T-helper 17 cell (primary cell): ENCODE measurements around the gene FMN1. TPM values are rescaled to one million over a fixed set of nuclear protein-coding genes. Genes with fewer than 3 reads are reported as not detected.

Experiments used
- ATAC-seq: fragments of 150-1000 bp; cut with Tn5 transposase; 2 replicates; pipeline ENCODE4 v1.10.0; 2021; ENCODE audit warnings: mild to moderate bottlenecking, moderate library complexity
- DNase-seq, 3 donors: peaks; one replicate each; pipeline versions ENCODE4 v3.0.0 to v3.0.0-alpha.2; 2020 to 2021
- H3K9me3 ChIP-seq: one replicate; pipeline ENCODE4 v1.7.0; 2013; ENCODE audit warnings: low read length, mild to moderate bottlenecking; ENCODE audit not compliant: control insufficient read depth, poor library complexity, severe bottlenecking
- H3K27ac Mint-ChIP-seq: one replicate; pipeline ENCODE4 v1.8.0; 2022; ENCODE audit warnings: mild to moderate bottlenecking, moderate library complexity, mixed read lengths
- H3K27me3 Mint-ChIP-seq: one replicate; pipeline ENCODE4 v1.8.0; 2022; ENCODE audit warnings: mixed read lengths
- H3K36me3 Mint-ChIP-seq: one replicate; pipeline ENCODE4 v1.8.0; 2022; ENCODE audit warnings: low read depth, mixed read lengths
- H3K4me1 Mint-ChIP-seq: one replicate; pipeline ENCODE4 v1.8.0; 2022; ENCODE audit warnings: mild to moderate bottlenecking, mixed read lengths
- H3K4me3 Mint-ChIP-seq: one replicate; pipeline ENCODE4 v1.8.0; 2022; ENCODE audit warnings: mild to moderate bottlenecking, moderate library complexity, mixed read lengths
- total RNA-seq, 4 donors: library from RNA in 2 of 4; stranded (reverse) in 2 of 4; gene quantifications; one replicate each; pipeline ENCODE4 v1.2.3 and lab custom pipeline; 2022 to 2026

FMN1 gene
- total RNA-seq, 2 donors from 2014 or later, result 18.7 to 35.2 TPM

DNA sequence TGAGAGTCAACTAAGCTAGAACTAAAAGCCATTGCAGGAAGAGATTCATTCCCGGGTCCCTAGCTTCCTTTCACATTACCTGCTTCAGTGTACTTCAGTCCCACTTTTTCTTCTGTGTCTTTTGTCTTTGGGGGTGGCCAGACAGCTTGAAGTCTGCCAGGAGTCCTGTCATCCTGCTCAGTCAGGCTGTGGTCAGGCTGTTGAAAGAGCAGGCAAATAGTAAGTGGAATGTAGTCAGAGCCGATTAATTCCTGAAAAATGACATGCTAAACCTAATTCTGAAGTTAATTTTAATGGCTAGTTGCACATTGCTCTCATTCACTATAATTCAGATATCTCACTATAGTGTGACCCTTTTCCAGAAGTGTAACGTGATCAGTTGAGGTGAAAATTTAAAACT, 129.6 kb downstream of the FMN1 start:
- DNase-seq, result no peak
- Mint-ChIP-seq H3K27ac (peak overlapping the region; percentile 67), H3K27me3 (peaks cover 35% of the 10 kb centered on the region), H3K4me3 (peak overlapping the region; percentile 37), H3K4me1 (peaks cover 19% of the 10 kb centered on the region), H3K36me3 (peaks cover 8% of the 10 kb centered on the region)
- ATAC-seq, result no peak
- no peaks in the 10 kb centered on the region for H3K9me3 ChIP-seq

DNA sequence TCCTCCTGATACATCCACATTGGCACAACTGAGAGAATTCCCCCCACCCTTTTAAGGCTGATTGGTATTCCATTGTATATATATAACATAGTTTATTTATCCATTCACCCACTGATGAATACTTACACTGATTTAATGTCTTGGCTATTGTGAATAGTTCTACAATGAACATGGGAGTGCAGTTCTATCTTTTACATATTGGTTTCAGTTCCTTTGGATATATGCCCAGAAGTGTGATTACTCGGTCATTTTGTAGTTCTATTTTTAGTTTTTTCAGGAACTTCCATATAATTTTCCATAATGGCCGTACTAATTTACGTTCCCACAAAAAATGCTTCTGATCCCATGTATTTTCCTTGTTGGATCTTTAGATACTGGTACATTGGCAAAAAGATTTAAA, 135.3 kb downstream of the FMN1 start:
- Mint-ChIP-seq H3K4me3 (no peak overlapping the region), H3K27me3 (peaks cover 4% of the 10 kb centered on the region), H3K36me3 (peaks cover 3% of the 10 kb centered on the region), H3K4me1 (peaks cover 6% of the 10 kb centered on the region), H3K27ac (no peak overlapping the region)
- H3K9me3 ChIP-seq, result no peaks in the 10 kb centered on the region
- no peak for DNase-seq
- no peak for ATAC-seq

DNA sequence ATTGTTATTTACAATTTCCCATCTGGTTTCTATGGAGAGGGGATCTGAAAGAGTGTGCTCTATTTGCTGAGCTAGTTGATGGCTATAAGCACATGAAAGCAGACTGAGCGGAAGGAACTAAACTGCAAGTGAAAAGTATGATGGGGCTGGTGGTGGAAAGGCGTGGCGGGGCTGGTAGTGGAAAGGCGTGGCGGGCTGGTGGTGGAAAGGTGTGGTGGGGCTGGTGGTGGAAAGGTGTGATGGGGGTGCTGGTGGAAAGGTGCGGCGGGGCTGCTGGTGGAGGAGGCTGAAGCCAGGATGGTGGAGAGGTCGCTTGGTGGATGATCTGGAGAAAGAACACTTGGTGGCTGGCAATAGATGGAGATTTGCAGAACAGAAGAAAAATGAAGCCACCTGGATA, 136.7 kb downstream of the FMN1 start:
- Mint-ChIP-seq H3K36me3 (peaks cover 3% of the 10 kb centered on the region), H3K4me3 (no peak overlapping the region), H3K4me1 (peaks cover 7% of the 10 kb centered on the region), H3K27ac (no peak overlapping the region), H3K27me3 (peaks cover 4% of the 10 kb centered on the region)
- DNase-seq (no peak), ATAC-seq (no peak)
- no peaks in the 10 kb centered on the region for H3K9me3 ChIP-seq

DNA sequence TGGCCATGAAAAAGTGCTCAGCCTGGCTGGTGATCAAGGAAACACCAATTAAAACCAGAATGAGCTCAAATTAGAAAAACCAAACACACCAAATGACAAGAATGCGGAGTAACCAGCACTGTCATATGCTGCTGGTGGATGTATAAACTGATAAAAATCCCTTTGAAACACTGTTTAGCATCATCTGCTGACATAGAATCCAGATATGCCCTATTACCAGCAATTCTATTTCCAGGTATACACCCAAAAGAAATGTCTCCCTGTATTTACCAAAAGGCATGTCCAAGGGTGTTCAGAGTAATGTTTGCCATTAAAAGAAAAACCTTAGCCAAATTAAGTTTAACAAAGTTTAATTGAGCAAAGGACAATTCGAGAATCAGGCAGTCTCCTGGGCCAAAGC, 138.6 kb downstream of the FMN1 start:
- Mint-ChIP-seq H3K4me3 (no peak overlapping the region), H3K4me1 (peaks cover 9% of the 10 kb centered on the region), H3K36me3 (peaks cover 3% of the 10 kb centered on the region), H3K27ac (no peak overlapping the region), H3K27me3 (peaks cover 4% of the 10 kb centered on the region)
- no peaks in the 10 kb centered on the region for H3K9me3 ChIP-seq
- DNase-seq (no peak), ATAC-seq (no peak)

DNA sequence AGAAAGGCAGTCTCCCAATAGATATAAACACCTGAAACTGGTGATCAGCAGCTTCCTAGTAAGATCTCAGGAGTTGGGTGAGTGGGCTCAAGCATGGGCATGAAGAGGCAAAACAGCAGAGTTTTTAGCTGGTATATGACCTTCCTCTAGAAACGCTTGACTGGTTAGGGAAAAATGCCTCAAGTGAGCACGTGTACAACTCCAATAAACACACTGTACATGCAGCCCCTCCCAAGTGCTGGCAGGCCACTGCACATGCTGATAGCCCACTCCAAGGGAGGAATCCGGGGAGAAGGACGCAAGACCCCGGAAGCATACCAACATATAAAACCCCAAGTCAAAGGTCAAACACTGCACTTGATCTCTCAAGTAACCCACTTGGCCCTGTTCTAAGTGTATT, 143.0 kb downstream of the FMN1 start:
- H3K9me3 ChIP-seq, result peaks cover 3% of the 10 kb centered on the region
- peaks cover 9% of the 10 kb centered on the region for H3K4me1 Mint-ChIP-seq
- no peak for DNase-seq
- no peak overlapping the region for H3K4me3 Mint-ChIP-seq
- no peaks in the 10 kb centered on the region for H3K27me3 Mint-ChIP-seq
- H3K36me3 Mint-ChIP-seq, result no peaks in the 10 kb centered on the region
- no peak for ATAC-seq
- H3K27ac Mint-ChIP-seq, result no peak overlapping the region

DNA sequence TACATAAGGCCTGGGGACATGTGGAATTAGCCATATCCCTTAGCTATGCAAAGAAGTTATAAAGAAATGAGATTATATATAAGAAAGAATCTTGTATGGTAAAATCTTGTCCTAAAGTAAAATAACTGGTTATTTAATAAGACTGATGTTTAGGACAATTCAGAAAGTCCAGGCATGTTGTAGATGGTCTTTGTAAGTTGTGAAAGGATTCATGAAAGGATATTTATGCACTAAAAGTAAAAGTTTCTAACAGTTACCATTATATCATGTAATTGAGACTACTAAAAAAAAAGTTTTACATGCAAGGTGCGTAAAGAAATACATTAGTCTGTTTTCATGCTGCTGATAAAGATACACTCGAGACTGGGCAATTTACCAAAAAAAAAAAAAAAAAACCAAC, 146.3 kb downstream of the FMN1 start:
- no peak for DNase-seq
- peaks cover 5% of the 10 kb centered on the region for H3K4me1 Mint-ChIP-seq
- no peak overlapping the region for H3K4me3 Mint-ChIP-seq
- H3K36me3 Mint-ChIP-seq, result no peaks in the 10 kb centered on the region
- no peaks in the 10 kb centered on the region for H3K27me3 Mint-ChIP-seq
- peaks cover 3% of the 10 kb centered on the region for H3K9me3 ChIP-seq
- H3K27ac Mint-ChIP-seq, result no peak overlapping the region
- no peak for ATAC-seq

DNA sequence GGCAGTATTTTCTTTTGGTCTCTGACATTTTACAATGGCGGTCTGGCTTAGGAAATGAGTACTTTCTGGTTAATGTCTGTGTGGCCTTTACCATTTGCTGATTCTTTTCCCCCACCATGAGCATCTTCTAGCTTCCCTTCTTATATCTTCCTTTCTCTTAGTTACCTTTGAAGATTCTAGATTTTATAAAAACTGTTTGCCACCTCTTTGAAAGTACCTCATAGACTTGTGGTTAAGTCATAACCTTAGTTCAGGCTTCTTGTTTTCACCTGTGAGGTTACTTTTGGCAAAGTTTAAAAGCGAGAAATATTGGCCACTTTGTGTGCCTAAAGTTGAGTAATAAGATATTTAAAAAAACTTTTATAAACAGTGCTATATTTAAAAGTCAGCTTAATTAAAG, 147.4 kb downstream of the FMN1 start:
- Mint-ChIP-seq H3K4me3 (no peak overlapping the region), H3K4me1 (peaks cover 2% of the 10 kb centered on the region), H3K36me3 (no peaks in the 10 kb centered on the region), H3K27me3 (no peaks in the 10 kb centered on the region), H3K27ac (no peak overlapping the region)
- peaks cover 3% of the 10 kb centered on the region for H3K9me3 ChIP-seq
- ATAC-seq, result peak; percentile 53
- no peak for DNase-seq

DNA sequence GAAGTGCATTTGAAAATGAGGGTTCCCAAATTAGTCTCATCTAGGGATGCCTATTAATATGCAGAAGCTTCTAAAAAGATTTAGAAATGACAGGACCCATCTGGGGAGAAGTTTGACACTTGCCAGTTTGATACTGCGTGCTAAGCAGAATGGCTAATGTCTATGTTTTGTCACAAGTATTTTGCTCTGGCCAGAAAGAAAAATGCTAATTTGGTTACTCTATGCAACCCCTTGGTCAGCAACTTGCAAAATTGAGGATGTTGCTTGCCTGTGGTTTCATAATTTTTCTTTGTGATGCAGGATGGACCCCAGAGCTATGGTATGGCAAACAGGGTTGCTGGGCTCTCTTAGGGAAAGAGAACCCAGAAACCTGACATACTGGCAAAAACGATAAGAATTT, 148.2 kb downstream of the FMN1 start:
- no peaks in the 10 kb centered on the region for H3K36me3 Mint-ChIP-seq

DNA sequence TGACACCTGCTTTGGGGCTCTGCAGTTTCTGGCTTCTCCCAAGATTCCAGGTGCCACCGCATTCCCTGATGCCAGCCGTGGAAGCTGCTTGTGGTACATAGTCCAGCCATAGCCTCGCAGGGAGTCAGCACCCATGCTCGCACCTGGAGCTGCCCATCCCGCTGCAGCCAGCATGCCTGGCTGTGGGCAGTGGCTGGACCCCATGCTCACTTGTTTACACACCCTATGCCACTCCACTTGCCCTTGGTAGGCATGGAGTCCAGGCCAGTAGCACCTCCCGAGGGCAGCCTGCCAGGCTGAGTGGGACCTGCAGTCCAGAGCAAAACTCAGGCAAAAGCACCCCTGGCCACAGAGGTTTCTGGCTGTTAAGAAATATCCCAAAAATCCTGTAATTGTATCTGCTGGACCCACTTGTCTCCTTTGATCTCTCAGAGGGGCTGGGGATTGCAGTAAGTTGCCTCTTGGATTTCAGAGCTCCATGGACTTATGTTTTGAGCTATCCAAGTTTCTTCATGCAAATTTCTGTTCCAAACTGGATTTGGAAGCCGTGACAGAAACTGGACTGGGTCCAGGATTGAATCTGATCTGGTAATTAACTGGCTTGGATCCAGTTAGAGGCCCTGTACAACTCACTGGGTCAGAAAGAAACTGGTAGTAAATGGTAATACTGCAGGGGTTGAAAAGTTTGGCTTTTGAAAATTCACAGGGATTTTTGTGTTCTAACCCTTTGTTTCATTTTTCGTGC, 149.3 kb downstream of the FMN1 start:
- Mint-ChIP-seq H3K27me3 (no peaks in the 10 kb centered on the region), H3K4me1 (peaks cover 5% of the 10 kb centered on the region), H3K27ac (no peak overlapping the region), H3K4me3 (no peak overlapping the region), H3K36me3 (no peaks in the 10 kb centered on the region)
- H3K9me3 ChIP-seq, result peaks cover 3% of the 10 kb centered on the region
- ATAC-seq (no peak), DNase-seq (no peak)

More for the DNA sequence above, 148.2 kb downstream of the FMN1 start:
- Mint-ChIP-seq H3K27ac (no peak overlapping the region), H3K4me3 (no peak overlapping the region), H3K27me3 (no peaks in the 10 kb centered on the region), H3K4me1 (peaks cover 5% of the 10 kb centered on the region)
- DNase-seq (no peak), ATAC-seq (no peak)
- H3K9me3 ChIP-seq, result peaks cover 3% of the 10 kb centered on the region

DNA sequence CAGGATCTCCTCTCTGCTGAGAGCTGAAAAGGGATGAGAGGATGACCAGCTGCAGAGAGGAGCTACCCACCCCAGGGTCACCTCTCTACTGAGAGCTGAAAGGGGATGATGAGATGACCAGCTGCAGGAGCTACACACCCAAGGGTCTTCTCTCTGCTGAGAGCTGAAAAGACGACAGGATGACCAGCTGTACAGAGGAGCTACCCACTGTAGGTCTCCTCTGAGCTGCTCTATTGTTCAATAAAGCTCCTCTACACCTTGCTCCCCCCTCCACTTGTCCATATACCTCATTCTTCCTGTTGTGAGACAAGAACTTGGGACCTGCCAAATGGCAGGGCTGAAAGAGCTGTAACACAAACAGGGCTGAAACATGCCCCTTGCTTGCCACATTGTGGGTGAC, 149.9 kb downstream of the FMN1 start:
- no peaks in the 10 kb centered on the region for H3K36me3 Mint-ChIP-seq
- peaks cover 5% of the 10 kb centered on the region for H3K27me3 Mint-ChIP-seq
- H3K4me3 Mint-ChIP-seq, result no peak overlapping the region
- H3K4me1 Mint-ChIP-seq, result peaks cover 10% of the 10 kb centered on the region
- DNase-seq (no peak), ATAC-seq (no peak)
- no peak overlapping the region for H3K27ac Mint-ChIP-seq
- peaks cover 3% of the 10 kb centered on the region for H3K9me3 ChIP-seq

DNA sequence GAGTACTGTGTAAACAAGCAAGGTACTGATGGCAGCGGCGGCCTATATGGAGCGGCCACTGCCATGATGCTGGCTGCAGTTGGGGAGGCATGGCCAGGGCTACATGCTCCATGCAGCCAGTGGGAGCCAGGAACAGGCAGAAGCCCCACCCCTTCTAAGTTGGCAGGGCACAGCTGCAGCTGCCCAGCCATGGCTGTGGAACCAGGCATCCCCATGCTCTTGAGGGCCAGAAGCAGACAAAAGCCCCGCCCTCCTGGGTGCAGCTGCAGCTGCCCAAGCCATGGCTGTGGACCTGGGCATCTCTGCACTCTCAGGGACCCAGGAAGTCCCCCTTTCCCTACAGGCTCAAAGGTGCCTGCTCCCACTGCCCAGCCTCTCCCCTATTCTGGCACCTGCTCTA, 150.9 kb downstream of the FMN1 start:
- no peak for DNase-seq
- no peak overlapping the region for H3K4me3 Mint-ChIP-seq
- H3K27ac Mint-ChIP-seq, result no peak overlapping the region
- H3K9me3 ChIP-seq, result peaks cover 3% of the 10 kb centered on the region
- no peaks in the 10 kb centered on the region for H3K36me3 Mint-ChIP-seq
- peaks cover 5% of the 10 kb centered on the region for H3K27me3 Mint-ChIP-seq
- peaks cover 10% of the 10 kb centered on the region for H3K4me1 Mint-ChIP-seq
- no peak for ATAC-seq

DNA sequence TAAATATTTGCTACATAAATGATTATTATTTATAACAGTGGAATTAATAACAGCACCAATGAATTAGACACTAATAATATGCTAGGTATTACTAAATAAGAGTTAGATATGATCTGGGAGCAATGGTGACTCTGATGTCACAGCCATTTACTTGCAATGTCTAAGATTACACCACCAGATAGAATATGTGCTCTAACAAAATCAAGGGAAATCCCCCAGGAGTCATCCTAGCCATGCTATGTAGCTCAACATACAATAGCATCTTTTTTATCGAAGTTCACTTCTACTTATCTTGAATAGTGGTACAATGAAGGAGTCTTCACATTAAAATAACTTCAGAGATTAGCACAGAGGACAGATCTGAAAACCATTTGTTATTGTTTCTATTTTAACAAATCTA, 154.0 kb downstream of the FMN1 start:
- Mint-ChIP-seq H3K27ac (no peak overlapping the region), H3K4me1 (peaks cover 11% of the 10 kb centered on the region), H3K36me3 (no peaks in the 10 kb centered on the region), H3K27me3 (peaks cover 5% of the 10 kb centered on the region), H3K4me3 (no peak overlapping the region)
- no peaks in the 10 kb centered on the region for H3K9me3 ChIP-seq
- DNase-seq (no peak), ATAC-seq (no peak)

DNA sequence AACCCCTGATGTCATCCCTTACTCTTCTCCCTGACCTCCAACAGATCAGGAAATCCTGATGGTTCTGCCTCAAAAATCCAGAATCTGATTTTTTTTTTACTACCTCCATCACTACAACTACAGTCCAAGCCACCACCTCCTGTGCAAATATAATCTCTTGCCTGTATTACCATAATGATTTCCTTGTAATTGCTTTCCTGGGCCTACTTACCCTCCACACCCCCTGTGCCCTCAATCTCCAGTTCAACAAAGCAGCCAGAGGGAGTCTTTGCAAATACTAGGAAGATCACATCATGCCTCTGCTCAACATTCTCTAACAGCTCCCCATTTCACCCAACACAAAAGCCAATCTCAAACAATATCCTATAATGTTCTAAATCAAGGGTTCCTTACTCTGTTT, 159.9 kb downstream of the FMN1 start:
- Mint-ChIP-seq H3K36me3 (no peaks in the 10 kb centered on the region), H3K27me3 (peaks cover 4% of the 10 kb centered on the region), H3K4me1 (peaks cover 15% of the 10 kb centered on the region), H3K27ac (no peak overlapping the region), H3K4me3 (no peak overlapping the region)
- DNase-seq, result no peak
- no peak for ATAC-seq
- H3K9me3 ChIP-seq, result no peaks in the 10 kb centered on the region

DNA sequence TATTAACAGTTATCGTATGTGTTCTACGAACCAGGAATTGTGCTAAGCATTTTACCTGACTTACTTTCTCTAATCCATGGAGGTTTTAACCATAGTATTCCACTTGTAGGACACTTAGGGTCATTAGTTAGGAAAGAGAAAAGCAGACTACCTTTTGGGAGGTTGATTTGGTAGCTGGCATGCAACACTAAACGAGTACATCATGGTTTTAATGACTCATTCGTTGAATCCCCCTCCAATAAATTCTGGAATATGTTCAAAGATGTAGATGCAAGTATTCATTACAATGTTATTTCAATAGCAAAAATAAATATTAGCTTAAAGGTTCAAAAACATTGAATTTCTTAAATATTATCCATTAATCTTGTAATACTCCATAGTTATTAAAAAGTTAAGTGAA, 162.5 kb downstream of the FMN1 start:
- H3K27ac Mint-ChIP-seq, result no peak overlapping the region
- no peaks in the 10 kb centered on the region for H3K9me3 ChIP-seq
- ATAC-seq, result no peak
- peaks cover 27% of the 10 kb centered on the region for H3K4me1 Mint-ChIP-seq
- H3K27me3 Mint-ChIP-seq, result peaks cover 10% of the 10 kb centered on the region
- H3K4me3 Mint-ChIP-seq, result no peak overlapping the region
- H3K36me3 Mint-ChIP-seq, result no peaks in the 10 kb centered on the region
- no peak for DNase-seq
